Hindlimb muscle (tissue), 1 donor: Measurements from ENCODE around the gene TPRX2. TPM values are rescaled to one million over a fixed set of nuclear protein-coding genes. Genes with fewer than 3 reads are reported as not detected.
"Not testable (repeated sequence)": the region's sequence is repeated elsewhere in the genome, so short reads cannot be mapped to it uniquely, and the experiment has no call there.

Source experiments
- DNase-seq: peaks from one replicate; pipeline ENCODE4 v3.0.0-alpha.2; 2013
- polyA plus RNA-seq: library from polyadenylated mRNA; unstranded; fragments of 120-200 nt; gene quantifications from one replicate; pipeline ENCODE4 v1.2.1, GENCODE V29; 2013; ENCODE audit not compliant: insufficient read length

TPRX2 gene
- polyA plus RNA-seq, 1 donor: not detected

DNA sequence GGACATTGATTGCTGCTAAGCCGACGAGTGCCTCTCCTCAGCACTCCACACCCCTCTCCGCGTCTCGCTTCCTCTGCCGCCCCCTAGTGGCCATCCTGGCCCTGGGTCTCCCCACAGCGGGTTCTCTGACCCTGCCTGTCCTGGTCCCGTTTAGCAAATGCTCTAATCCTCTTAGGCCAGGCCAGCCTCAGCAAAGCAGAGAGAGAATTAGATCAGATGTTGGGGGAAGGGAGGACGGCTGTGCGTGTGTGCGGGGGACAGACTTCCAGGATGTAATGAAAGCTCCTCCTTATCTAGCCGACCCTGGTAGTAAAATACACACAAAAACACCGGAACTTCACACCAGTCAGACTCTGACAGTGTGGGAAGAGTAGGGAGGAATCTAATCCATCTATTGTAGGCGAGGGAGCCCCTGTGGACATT lies 4.5 kb downstream of the TPRX2 start:
- DNase-seq: peak; percentile 76

DNA sequence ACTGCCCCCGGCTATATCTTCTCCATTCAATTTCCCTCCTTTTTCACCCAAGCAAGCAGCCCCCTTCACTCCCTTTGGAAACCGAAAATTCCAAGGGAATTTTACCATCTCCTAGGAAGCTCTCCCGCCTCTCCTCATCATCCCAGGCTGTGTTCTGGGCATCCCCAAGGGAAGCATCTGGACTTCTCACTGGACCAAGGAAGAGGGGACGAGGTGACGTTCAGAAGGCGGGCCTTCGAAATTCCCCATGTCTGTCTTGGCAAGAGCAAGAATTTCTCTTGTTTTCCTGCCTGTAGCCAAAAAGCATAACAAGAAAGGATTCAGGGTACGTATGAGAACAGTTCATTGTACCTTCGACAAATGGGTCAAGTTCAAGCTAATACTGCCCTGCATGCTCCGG lies 6.1 kb downstream of the TPRX2 start:
- no peak for DNase-seq

DNA sequence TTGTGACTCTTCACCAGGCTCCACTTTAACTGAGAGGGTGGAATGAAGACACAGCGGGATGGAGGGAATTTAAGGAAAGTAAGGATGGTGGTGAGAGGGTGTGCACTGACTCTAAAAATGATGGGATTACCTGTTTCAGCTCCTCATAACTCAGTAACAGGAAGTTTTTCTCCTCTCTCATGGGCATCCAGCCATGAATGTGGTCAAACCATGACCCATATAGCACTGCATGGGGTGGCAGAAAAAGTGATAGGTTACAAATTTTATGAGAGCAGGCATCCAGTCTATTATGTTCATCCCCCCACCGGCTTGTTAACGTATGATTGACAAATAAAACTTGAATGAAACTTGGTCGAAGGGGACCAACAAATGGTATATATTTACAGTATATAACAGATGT lies 19.9 kb downstream of the TPRX2 start:
- DNase-seq: no peak

DNA sequence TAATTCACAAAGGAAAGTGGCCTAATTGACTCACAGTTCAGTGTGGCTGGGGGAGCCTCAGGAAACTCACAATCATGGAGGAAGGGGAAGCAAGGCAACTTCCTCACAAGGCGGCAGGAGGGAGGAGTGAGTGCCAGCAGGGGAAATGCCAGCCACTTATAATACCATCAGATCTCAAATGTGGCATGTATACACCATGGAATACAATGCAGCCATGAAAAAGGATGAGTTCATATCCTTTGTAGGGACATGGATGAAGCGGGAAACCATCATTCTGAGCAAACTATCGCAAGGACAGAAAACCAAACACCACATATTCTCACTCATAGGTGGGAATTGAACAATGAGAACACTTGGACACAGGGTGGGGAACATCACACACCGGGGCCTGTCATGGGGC lies 20.4 kb downstream of the TPRX2 start:
- DNase-seq: not testable (repeated sequence)

DNA sequence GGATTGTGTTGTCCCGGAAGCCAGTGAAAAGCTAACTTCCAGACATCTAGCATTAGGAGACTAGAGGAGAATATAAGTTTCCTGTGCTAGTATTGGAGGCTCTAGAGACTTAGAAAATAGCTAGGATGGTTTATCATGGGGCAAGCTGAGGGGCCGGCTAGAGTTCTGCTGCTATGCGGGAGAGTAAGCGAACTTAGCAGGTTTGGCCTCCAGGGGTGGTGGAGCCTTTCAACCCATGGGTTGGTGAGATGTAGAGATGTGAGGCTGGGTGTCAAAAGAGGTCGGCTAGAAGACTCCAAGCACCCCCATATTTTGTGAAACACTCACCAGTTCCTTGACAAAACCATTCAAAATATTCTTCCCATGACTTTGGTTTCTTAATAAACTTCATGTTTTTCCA lies 22.7 kb downstream of the TPRX2 start:
- DNase-seq: no peak

DNA sequence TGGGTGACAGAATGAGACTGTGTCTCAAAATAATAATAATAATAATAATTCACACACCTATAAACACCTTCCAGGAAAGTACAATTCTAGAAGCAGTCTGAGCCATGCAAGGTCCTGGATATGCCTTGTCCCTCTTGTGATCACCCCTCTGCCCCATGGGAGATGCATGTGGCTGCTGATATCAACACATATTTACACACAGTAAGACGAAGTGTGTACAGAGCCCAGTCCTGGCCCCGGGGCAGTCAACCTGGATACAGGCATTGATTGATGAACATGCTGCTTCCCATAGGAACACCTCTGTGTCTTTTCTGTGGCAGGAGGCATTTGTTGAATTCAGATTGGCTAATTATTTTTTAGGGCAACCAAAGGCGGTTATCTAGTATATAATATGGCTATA lies 23.9 kb downstream of the TPRX2 start:
- DNase-seq: no peak

DNA sequence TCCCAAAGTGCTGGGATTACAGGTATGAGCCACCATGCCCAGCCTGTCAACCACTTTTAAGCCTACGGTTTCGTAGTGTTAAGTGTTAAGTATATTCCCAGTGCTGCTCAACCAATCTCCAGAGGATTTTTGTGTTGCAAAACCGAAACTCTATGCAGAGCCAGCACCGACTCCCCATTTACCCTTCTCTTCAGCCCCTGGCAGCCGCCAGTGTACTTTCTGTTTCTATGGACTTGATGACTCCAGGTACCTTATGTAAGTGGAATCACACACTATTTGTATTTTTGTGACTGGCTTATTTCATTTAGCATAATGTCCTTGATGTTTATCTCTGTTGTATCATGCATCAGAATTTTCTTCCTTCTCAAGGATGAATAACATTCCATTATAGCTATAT lies 26.0 kb downstream of the TPRX2 start:
- no peak for DNase-seq

DNA sequence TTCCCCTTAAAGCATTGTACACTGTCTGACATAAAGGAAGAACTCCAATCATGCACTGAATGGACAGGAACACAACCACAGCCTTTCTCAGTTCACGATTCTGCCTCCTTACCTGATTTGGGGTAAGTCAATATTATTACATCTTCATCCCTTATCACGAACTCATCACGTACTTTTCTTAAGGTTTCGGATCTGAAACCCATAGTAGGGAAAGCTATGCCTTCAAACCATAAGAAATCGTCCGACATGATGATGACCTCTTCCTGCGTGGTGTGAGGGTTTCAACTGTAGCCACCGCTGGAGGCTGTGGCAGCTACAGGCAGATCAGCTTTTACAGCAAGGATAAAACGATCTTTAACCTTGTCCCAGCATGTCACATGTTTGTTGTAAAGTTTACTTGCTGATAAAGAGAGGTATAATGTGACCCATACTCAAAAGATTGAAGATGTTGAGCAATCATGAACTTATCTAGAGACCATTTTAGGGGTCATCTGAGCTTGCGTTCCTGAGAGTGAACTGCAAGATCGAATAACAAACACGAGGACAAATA lies 27.1 kb downstream of the TPRX2 start, which contains the start of gene SULT2A1:
Gene SULT2A1, minus strand, starts transcription at position 306 of the 550 bp plus-strand sequence. Its CDS starts 58 bp downstream, at position 248.
- DNase-seq: no peak

DNA sequence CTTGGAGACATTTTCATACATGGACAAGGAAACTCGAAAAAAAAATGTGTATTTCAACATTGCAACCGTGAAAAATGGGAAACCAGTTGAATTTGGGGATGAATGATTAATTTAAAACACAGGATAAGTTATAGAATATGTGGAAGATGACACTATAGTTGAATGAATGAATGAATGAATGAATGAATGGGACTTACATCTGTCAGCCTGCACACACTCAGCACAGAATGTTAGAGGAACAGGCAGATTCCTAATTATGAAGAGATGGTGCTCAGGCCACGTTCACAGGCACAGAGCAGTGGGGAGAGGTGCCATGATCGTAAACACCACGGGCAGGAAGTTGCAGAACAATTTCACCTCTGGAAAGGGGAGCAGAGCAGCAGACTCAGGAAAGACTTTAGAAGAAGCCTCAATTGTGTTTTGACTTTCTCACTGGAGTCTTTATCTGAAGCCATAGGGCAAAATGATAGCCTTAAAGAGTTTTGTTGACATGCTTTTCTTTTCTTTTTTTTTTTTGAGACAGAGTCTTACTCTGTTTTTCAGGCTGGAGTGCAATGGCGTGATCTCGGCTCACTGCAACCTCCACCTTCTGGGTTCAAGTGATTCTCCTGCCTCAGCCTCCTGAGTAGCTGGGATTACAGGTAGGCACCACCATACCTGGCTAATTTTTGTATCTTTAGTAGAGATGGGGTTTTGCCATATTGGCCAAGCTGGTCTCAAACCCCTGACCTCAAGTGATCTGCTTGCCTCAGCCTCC lies 32.0 kb downstream of the TPRX2 start:
- no peak for DNase-seq

DNA sequence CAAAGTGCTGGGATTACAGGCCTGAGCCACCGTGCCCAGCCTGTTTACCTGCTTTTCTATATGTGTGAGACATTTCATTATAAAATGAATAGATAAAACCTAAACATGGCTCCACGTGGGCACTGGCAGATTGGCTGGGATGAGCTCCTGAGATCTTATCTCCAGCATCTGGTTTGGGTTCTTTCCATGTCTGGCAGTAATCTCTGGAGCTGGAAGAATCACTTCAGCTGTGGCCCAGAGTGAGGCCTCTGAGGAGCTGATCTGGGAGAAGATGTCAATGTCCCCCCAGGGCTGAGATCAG lies 32.5 kb downstream of the TPRX2 start:
- no peak for DNase-seq

DNA sequence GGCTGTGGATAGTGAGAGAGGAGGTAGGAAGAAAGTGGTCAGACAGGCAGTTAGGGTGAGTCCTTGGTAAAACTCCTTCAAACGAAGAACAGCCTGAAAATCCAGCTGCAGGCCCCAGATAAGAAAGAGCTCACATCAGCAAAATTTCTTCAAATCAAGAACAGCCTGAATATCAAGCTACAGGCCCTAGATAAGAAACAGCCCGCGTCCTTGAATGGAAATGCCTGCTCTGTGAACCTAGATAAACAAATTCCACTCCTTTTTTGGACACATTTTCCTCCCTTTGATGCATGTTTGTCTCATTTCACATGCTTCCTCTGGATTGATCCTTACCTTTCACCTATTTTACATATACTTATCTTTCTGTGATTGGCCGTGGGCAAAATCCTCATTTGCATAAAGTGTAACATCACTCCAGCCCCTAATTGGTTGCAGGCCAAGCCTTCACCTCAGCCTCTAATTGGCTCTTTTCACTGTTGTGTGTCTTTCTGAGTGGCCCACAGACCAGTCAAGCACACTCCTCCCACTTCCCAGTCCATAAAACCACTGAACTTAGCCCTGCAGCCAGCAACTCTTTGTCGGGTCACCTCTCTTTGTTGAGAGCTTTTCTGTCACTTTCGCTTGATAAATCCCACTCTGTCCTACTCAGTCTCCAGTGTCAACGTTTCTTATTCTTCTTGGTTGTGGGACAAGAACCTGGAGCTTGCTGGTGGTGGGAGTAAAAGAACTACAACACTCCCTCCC lies 33.1 kb downstream of the TPRX2 start:
- DNase-seq: no peak

DNA sequence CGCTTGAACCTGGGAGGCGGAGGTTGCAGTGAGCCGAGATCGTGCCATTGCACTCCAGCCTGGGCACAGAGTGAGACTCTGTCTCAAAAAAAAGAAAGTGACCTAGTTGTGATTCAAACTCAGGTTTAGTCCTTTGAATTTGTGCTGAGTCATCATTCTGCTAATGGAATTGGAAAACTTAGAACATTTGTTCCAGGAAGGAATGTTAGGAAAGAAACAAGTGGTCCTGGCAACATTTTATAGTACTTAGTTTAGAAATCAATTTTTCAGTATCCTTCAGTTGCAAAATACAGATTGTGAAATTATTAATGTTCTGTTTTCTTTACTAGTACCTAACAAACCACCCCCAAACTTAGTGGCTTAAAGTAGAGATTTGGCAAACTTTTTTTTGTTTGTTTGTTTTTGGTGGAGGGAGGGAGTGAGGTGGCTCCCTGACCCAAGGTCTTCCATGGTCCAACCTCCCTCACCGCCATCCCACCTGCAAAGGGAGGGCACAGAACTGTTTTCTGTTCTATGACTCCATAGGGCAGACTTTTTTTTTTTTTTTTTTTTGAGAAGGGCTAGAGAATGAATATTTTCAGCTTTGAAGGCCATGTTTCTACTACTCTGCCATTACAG lies 36.2 kb downstream of the TPRX2 start:
- no peak for DNase-seq

DNA sequence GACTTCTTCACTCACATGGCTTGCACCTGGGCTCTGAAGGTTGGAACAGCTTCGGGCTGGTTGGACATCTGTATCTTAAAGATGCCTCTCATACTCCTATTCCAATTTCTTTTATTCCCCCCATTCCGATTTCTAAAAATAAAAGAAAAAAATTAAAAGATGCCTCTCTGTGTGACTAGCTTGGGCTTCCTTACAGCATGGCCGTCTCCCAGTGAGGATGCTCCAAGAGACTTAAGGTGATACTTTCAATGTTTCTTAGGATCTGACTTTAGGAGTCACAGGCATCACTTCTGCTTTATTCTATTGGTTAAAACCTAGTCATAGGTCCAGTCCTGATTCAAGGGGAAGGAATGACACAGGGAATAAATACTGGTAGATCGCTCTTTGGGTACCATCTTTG lies 37.0 kb downstream of the TPRX2 start:
- DNase-seq: no peak

DNA sequence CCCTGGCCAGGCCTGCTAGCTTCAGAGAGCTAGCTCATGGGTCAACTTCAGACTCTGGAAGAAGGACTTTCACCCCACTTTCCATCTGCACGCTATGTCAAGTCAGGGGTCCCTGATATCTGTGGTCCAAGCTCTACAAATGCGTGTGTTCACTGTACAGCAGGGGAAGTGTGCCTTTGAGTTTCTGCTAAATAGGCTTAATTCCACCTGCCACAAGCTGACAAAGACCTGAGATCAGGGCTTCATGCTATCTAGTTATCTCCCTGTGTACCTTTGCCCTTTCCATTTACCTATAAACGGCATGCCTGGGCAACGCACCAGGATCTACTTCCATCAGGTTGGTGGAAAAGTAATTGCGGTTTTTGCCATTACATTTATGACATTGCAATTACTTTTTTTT lies 37.7 kb downstream of the TPRX2 start:
- no peak for DNase-seq

DNA sequence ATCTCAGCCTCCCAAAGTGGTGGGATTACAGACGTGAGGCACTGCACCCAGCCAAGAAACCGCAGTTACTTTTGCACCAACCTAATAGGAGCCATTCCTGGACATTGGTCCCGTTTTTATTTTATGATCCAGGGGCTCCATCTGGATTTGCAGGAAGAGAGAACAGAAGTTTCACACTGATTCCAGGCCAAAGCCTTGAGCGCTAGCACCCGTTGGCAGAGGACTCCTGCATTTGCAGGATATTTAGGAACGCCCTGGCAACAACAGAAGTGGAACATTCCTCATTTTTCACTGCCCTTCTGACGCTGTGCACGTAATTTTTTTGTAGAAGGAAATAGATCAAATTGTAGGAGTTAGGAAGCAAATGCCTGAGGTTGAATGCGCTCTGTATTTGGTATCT lies 38.8 kb downstream of the TPRX2 start:
- no peak for DNase-seq

DNA sequence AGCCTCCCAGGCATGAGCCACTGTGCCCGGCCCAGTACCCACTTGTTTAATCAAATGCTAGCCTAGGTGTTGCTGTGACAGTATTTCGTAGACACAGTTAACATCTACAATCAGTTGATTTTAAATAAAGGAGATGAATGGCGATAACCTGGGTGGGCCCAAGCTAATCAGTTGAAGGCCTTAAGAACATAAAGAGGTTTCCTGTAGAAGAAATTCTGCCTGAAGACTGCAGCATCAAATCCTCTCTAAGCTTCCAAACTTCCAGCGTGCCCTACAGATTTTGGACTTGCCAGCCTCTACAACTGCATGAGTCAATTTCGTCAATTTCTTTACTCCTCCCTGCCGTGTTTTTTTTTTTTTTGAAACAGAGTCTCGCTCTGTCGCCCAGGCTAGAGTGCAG lies 40.3 kb downstream of the TPRX2 start:
- DNase-seq: no peak

DNA sequence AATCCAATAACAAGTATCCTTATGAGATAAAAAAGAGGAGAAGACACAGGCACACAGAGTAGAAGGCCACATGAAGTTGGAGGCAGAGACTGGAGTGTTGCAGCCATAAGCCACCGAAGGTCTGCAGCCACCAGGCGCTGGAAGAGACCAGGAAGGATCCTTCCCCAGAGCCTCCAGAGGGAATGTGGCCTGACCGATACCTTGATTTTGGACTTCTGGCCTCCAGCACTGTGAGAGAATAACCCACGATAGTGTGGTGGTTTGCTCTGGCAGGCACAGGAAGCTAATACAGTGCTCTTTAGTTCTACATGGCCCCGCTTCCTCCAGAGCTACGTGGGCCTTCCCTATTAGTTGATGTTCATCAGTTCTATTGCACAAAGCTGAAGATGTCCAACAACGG lies 42.3 kb downstream of the TPRX2 start:
- no peak for DNase-seq

DNA sequence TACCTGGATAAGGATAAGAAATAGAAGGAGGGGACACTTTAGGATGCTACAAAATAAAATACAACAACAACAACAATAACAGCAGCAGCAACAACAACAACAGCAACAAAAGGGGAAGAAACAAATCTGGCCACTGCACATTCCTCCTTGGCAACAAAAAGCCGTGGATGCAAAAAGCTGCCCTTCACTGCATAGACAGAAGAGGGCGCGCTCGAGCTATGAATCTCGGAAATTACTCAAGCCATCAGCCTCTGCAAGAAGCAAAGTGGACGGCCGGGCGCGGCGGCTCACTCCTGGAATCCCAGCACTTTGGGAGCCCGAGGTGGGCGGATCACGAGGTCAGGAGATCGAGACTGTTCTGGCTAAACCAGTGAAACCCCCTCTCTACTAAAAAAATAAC lies 50.3 kb downstream of the TPRX2 start:
- DNase-seq: not testable (repeated sequence)

DNA sequence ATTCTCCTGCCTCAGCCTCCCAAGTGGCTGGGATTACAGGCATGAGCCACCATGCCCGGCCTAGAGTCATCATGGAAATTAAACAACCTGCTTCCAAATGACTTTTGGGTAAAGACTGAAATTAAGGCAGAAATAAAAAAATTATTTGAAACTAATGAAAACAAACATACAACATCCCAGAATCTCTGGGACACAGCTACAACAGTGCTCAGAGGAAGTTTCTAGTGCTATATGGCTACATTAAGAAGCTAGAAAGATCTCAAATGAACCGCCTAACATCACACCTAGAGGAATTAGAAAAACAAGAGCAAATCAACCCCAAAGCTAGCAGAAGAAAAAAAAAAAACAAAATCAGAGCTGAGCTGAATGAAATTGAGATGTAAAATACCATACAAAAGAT lies 51.2 kb downstream of the TPRX2 start:
- not testable (repeated sequence) for DNase-seq
